Stomach smooth muscle (tissue), 2 donors: ENCODE measurements around the gene ADGRL1.
"Not testable (repeated sequence)": the region's sequence is repeated elsewhere in the genome, so short reads cannot be mapped to it uniquely, and the experiment has no call there.

Experiments
- H3K27ac ChIP-seq: one replicate; pipeline ENCODE4 v1.7.0; 2013; ENCODE audit warnings: mild to moderate bottlenecking, low read length, inconsistent platforms
- H3K27me3 ChIP-seq, 2 donors: one replicate each; pipeline ENCODE4 v1.7.0; 2013; ENCODE audit warnings: low read length in 2 of 2; ENCODE audit not compliant: insufficient read depth in 2 of 2, control insufficient read depth in 1 of 2
- H3K36me3 ChIP-seq, 2 donors: one replicate each; pipeline ENCODE4 v1.7.0; 2013; ENCODE audit warnings: low read length in 2 of 2; ENCODE audit not compliant: control insufficient read depth in 2 of 2, insufficient read depth in 2 of 2
- H3K4me1 ChIP-seq: one replicate; pipeline ENCODE4 v1.7.0; 2013; ENCODE audit warnings: low read length; ENCODE audit not compliant: control insufficient read depth, insufficient read depth
- H3K4me3 ChIP-seq, 2 donors: one replicate each; pipeline ENCODE4 v1.7.0; 2013; ENCODE audit warnings: low read length in 2 of 2
- H3K9ac ChIP-seq, 2 donors: one replicate each; pipeline ENCODE4 v1.7.0; 2013; ENCODE audit warnings: low read length in 2 of 2, mild to moderate bottlenecking in 1 of 2
- H3K9me3 ChIP-seq, 2 donors: one replicate each; pipeline ENCODE4 v1.7.0; 2013; ENCODE audit warnings: low read length in 2 of 2; ENCODE audit not compliant: control insufficient read depth in 2 of 2
- donor health status: healthy.
- donor health status: Pancreatic carcinoma.

The ADGRL1 gene

DNA sequence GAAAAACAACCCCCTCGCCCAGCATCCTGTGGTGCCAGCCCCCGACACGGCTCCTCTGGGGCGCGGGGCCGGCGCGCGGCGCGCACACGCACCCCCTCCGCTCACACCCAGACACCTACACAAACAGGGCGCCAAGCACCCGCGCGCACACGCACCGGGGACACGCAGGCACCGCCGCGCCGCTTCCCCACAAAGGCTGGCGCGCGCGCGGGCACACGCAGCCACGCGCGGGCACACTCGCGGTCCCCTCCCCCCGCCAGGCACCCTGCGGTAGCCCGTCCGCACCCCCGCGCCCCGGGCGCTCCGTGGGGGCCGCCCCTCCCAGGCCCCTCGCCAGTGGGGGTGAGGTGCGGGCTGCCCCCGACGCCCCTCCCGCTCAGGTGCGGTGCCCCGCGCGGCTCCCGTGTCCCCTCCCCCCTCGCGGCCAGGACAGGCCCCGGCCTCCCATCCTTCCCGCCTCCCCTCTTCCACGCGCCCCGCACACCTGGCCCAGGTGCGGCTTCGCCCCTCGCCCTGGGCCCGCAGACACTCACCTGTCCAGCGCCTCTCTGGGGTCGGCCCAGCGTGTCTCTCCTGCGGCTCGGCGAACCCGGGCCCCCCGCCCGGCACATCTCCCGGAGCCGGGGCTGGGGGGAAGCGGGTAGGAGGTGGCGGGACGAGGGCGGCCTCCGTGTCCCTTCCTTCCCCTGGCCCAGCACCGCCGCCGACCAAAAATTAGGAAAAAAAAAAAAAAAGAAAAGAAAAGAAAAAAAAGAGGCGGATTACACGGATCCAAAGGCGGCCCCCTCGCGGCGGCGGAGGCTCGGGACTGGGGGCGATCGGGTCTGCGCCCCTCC, at the start of gene ADGRL1:
Gene ADGRL1 (minus strand): TSS at position 718 of the 836 bp plus-strand sequence. CDS start 22,567 bp downstream, outside the sequence.
- Histone ChIP-seq H3K9ac (peak within 1 kb of the TSS; percentile 22 to 47), H3K4me3 (peak within 1 kb of the TSS; percentile 66 to 74)
- H3K4me1 ChIP-seq, H3K36me3 ChIP-seq, H3K27ac ChIP-seq, H3K9me3 ChIP-seq, H3K27me3 ChIP-seq: not testable (repeated sequence)

DNA sequence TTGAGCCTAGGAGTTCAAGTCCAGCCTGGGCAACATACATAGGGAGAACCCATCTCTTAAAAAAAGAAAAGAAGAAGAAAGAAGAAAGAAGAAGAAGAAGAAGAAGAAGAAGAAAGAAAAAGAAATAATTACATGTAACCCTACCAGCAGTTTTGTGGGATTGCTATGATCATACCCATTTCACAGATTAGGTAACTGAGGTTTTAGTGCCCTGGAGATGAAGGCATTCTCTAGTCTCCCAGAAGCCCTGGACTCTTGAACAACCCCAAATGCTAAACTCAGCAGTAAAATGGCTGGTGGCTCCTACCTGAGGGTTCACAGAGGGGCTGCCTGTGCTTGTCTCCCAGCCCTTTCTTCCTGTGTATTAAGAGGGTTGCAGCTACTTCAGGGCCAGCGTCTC, 49.3 kb upstream of the ADGRL1 start:
- H3K9ac ChIP-seq, H3K4me1 ChIP-seq, H3K9me3 ChIP-seq, H3K27me3 ChIP-seq, H3K4me3 ChIP-seq, H3K27ac ChIP-seq, H3K36me3 ChIP-seq: not testable (repeated sequence)

DNA sequence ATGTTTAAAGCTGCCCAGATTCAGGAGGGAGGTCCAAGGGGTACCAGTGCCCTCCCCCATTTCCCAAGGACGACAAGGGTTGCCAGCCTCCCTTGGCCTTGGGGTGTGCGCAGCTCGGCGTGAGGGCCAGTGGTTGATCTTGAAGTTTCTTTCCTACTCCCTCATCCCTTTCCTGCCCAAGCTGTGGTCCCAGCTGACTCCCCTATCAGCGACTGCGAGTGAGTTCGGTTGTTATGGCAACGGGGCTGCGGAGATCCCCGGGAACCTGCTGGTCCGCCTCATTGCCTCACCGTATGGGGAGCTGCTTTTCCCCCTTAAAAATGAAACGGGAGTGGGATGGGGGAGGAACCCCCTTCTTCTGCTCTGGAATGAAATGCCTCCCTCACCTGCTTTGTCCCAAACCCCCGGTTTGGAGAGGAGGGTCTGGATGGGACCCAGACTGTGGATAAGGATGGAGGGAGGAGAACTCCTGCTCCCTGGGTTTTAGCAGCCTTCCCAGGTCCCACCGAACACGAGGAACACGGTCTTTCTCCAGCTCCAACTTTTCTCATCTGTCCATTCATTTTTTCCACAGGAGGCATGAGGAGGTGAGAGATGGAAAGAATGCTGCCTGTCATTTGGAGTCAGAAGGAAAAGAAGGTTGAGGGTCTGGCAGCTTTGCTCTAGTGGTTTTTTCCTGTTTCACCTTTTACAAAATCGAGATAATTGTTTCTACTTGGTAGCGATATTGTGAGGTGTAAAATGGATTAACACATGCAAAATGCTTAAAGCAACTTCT, 48.0 kb upstream of the ADGRL1 start:
- H3K27me3 ChIP-seq, H3K27ac ChIP-seq, H3K9me3 ChIP-seq, H3K9ac ChIP-seq, H3K4me1 ChIP-seq, H3K4me3 ChIP-seq, H3K36me3 ChIP-seq: not testable (repeated sequence)

DNA sequence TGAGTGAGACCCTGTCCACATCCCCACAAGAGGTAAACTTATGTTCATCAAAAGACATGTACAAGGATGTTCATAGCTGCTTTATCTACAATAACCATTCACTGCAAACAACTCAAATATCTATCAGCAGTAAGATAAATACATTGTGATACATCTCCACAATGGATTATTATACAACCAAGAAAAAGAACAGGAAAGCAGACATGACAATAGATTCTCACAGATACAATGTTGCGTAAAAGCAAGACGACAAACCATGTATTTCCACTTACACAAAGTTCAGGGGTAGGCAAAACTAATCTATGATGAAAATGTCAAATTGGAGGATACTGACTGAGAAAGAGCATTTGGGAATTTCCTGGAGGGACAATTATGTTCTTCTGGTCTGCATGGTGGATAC, 46.2 kb upstream of the ADGRL1 start:
- not testable (repeated sequence) for H3K27me3 ChIP-seq, H3K4me1 ChIP-seq

DNA sequence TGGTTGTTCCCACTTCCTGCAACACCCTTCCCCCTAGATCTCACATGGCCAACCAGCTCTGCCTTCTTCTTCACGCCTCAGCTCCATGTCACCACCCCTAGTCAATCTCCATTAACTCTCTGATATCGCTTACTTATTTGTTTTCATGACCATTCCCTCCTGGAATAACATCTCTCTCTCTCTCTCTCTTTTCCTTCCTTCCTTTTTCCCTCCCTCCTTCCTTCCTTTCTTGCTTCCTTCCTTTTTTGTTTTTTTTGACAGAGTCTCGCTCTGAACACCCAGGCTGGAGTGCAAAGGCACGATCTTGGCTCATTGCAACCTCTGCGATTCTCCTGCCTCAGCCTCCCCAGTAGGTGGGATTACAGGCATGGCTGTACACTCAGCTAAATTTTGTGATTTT, 44.9 kb upstream of the ADGRL1 start:
- peaks cover 6% of the 10 kb centered on the region for H3K4me1 ChIP-seq
- no peaks in the 10 kb centered on the region for H3K9me3 ChIP-seq
- H3K4me3 ChIP-seq: no peak overlapping the region
- no peaks in the 10 kb centered on the region for H3K27me3 ChIP-seq
- no peak overlapping the region for H3K27ac ChIP-seq
- no peaks in the 10 kb centered on the region for H3K36me3 ChIP-seq
- no peak overlapping the region for H3K9ac ChIP-seq

More for the DNA sequence above, 46.2 kb upstream of the ADGRL1 start:
- not testable (repeated sequence) for H3K9me3 ChIP-seq, H3K36me3 ChIP-seq, H3K4me3 ChIP-seq, H3K9ac ChIP-seq, H3K27ac ChIP-seq

DNA sequence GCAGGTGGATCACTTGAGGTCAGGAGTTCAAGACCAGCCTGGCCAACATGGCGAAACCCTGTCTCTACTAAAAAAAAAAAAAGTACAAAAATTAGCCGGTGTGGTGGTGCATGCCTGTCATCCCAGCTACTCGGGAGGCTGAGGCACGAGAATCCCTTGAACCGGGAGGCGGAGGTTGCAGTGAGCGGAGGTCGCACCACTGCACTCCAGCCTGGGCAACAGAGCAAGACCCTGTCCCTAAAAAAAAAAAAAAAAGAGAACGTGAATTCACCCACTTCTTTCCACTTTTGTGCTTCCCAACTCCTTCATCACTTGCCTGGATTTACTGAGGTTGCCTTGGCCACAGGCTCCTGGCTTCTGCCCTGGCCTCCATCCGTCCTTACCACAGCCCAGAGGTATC, 44.3 kb upstream of the ADGRL1 start:
- not testable (repeated sequence) for H3K27me3 ChIP-seq, H3K9ac ChIP-seq, H3K9me3 ChIP-seq, H3K36me3 ChIP-seq, H3K4me3 ChIP-seq, H3K4me1 ChIP-seq, H3K27ac ChIP-seq

DNA sequence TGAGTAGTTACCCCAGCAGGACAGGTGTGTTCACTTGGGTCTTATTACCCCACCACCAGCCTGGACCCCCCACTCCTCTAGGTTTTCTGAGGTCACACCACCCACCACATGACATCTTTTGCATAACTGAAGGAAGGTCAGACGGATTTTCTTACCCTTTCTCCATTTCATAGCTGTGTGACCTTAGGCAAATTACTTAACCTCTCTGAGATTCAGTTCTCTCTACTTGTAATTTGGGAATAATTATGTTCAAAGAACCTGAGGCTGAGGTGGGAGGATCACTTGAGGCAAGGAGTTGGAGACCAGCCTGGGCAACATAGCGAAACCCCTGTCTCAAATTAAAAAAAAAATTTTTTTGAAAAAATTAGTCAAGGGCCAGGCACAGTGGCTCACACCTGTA, 43.9 kb upstream of the ADGRL1 start:
- not testable (repeated sequence) for H3K4me3 ChIP-seq, H3K9me3 ChIP-seq, H3K27ac ChIP-seq, H3K36me3 ChIP-seq, H3K9ac ChIP-seq, H3K27me3 ChIP-seq, H3K4me1 ChIP-seq

DNA sequence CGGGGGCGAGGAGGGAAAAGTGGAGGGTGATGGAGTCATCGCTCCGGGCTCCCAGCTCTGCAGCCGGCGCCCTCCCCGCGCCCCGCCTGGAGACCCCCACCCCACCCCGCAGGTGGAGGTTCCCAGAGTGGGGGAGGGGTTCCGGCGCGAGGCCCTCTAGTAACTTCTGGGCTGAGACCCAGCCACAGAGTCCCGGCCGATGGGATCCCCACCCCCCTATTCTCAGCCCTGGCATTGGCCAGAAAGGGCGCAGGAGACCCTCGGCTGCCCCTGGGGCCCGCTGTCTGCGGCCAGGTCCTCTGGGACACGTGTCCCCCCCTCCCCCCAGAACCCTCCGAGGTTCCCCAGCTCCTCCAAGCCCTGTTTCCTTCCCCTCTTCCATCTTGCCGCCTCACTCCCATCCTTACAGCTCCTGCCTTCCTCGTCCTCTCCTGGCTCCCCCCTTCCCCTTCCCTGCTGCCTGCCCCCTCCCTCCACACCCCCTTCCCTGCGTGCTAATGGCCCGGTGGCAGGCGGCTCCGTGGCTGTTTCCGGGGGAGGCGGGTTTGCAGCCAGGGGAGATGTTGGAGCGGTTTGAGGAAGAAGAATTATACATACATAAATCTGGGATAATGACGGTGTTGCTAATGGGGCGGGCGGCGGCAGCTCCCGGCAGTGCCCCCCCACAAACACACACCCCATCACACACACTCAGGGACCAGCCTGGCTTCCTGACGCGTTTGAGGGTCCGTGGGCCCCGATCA, 43.2 kb upstream of the ADGRL1 start:
- not testable (repeated sequence) for H3K27me3 ChIP-seq, H3K36me3 ChIP-seq, H3K27ac ChIP-seq, H3K9me3 ChIP-seq, H3K4me1 ChIP-seq
- H3K9ac ChIP-seq: peak overlapping the region; percentile 38 to 51
- H3K4me3 ChIP-seq: peak overlapping the region; percentile 57 to 70

DNA sequence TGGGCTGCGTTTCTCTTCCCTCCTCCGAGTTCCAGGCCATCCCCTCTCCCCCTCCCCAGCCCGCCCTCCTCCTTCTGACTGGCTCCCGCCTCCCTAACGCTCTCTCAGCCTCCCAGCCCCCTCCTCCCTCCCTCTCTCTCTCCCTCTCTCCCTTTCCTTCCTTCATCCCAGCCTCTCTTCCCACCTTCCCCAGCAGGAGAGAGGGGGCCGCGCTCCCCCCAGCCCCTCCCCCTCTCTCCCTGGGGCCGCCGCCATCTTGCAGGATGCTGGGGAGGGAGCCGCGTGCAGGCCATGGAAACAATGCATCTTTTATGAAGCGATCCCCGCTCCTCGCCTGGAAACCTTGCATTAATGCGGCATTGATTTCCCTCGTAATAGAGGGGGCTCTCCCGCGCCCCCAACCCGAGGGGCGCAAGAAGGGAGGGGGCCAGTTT, 42.6 kb upstream of the ADGRL1 start:
- Histone ChIP-seq H3K9me3 (no peaks in the 10 kb centered on the region), H3K9ac (peak overlapping the region in 1 of 2 donors; percentile 38), H3K36me3 (no peaks in the 10 kb centered on the region), H3K4me1 (peaks cover 6% of the 10 kb centered on the region), H3K27ac (no peak overlapping the region), H3K27me3 (no peaks in the 10 kb centered on the region), H3K4me3 (peak overlapping the region; percentile 57 to 70)

DNA sequence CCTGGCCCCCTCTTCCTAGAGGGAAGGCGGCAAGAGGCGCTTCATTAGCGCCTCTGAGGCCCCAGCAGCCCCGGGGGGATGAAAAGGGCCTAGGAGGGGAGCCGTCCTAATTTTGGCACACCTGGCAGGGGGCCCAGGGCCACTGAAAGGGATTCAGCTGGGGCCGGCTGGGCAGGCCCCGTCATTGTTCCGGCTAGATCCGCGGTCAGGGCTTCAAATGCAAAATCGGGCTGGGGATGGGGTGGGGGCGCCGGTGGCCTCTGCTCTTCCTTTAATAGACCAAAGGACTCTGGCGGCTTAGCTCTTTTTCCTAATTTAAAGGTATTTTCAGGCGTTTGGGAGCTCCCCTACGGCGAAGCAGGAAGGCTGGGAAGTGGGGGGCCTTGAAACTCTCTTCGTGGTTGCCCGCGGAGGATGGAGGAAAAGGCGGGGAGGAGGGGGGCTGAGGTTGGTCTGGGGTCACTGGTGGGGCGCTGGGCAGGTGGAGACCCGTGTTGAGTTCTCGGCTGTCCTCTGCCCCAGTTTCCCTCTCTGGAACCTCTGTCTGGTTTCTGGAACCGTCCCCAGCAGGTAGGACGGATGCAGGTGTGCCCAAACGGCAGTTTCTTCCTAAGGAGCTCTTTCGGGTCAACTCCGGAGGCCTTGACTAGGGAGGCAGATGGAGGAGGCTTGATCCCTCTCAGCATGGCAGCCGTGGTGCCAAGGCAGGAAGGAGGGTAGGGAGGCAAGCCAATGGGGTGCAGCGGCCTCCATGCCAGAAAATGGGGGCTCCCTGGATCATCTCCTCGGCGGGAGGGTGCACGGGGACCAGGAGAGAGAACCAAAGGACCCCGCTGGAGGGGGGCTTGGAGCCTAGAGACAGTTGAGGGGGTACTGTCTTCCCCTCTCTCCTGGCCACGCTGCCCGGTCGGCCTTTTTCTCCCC, 41.8 kb upstream of the ADGRL1 start:
- peak overlapping the region in 1 of 2 donors; percentile 22 for H3K4me3 ChIP-seq
- H3K27ac ChIP-seq, H3K36me3 ChIP-seq, H3K9me3 ChIP-seq, H3K4me1 ChIP-seq, H3K27me3 ChIP-seq, H3K9ac ChIP-seq: not testable (repeated sequence)
